ENCODE results near the gene SMAD2. TPM values are rescaled to one million over a fixed set of nuclear protein-coding genes. Genes with fewer than 3 reads are reported as not detected.

Gene SMAD2
- total RNA-seq, 1 donor from 2014 or later: 28.5 TPM

GRCh38 chr18:47817795-47818077, 112.7 kb downstream of the SMAD2 start:
- Histone ChIP-seq H3K27ac (no peak overlapping the region), H3K4me3 (no peak overlapping the region), H3K9me3 (no peaks in the 10 kb centered on the region), H3K27me3 (no peaks in the 10 kb centered on the region), H3K4me1 (no peaks in the 10 kb centered on the region), H3K36me3 (no peaks in the 10 kb centered on the region)
- DNase-seq (ENCODE audit: extremely low spot score in 2 of 2): no peak
- intact Hi-C loops (cut with DNase I): no loop called here
- no peak for TF ChIP-seq POLR2A (IDR thresholded peaks at IDR 0.05)
- TF ChIP-seq CTCF (IDR thresholded peaks at IDR 0.05): no peak
- TF ChIP-seq POLR2AphosphoS5 (IDR thresholded peaks at IDR 0.05; ENCODE audit: insufficient read depth in 1 of 2, low read depth in 1 of 2): no peak

GRCh38 chr18:47817017-47817794, 113.3 kb downstream of the SMAD2 start:
- H3K4me1 ChIP-seq: no peaks in the 10 kb centered on the region
- intact Hi-C loops (cut with DNase I): no loop called here
- no peak overlapping the region for H3K27ac ChIP-seq
- no peak for TF ChIP-seq CTCF (IDR thresholded peaks at IDR 0.05)
- no peak overlapping the region for H3K4me3 ChIP-seq
- DNase-seq (ENCODE audit: extremely low spot score in 2 of 2): no peak
- no peaks in the 10 kb centered on the region for H3K36me3 ChIP-seq
- no peaks in the 10 kb centered on the region for H3K27me3 ChIP-seq
- H3K9me3 ChIP-seq: no peaks in the 10 kb centered on the region

- H3K36me3 ChIP-seq: no peaks in the 10 kb centered on the region
- no peaks in the 10 kb centered on the region for H3K9me3 ChIP-seq
- intact Hi-C loops (cut with DNase I): no loop called here
- TF ChIP-seq CTCF (IDR thresholded peaks at IDR 0.05) (no peak), POLR2A (IDR thresholded peaks at IDR 0.05) (no peak)
- no peak overlapping the region for H3K4me3 ChIP-seq
- no peaks in the 10 kb centered on the region for H3K4me1 ChIP-seq
- no peak overlapping the region for H3K27ac ChIP-seq
- no peaks in the 10 kb centered on the region for H3K27me3 ChIP-seq
- DNase-seq (ENCODE audit: extremely low spot score in 2 of 2): no peak
Measured at GRCh38 chr18:47815486-47816270, 114.8 kb downstream of the SMAD2 start.

DNA sequence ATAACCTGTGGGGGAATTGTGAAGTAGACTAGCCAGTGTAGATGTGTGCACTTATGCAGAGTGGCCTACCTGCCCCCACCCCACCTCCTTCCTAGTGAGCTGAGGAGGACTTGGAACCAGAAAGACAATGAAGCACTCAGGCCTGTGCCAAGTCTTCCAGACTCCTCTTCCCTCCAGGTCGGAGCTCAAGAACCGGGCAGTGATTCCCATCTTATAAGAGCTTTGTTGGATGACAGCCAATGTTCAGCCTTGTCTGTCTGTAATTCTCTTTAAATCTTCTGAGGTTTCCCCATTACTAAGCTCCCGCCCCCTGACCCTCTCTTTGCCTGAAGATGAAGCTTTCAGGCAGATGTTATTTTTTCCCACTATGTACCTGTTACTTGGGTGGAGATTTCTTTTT, 121.0 kb downstream of the SMAD2 start:
- intact Hi-C loops (cut with DNase I): no loop called here
- Histone ChIP-seq H3K9me3 (no peaks in the 10 kb centered on the region), H3K4me1 (no peaks in the 10 kb centered on the region), H3K4me3 (no peak overlapping the region), H3K36me3 (no peaks in the 10 kb centered on the region), H3K27ac (no peak overlapping the region), H3K27me3 (no peaks in the 10 kb centered on the region)
- DNase-seq (ENCODE audit: extremely low spot score in 2 of 2): no peak
- TF ChIP-seq CTCF (IDR thresholded peaks at IDR 0.05) (no peak), POLR2AphosphoS5 (IDR thresholded peaks at IDR 0.05; ENCODE audit: insufficient read depth in 1 of 2, low read depth in 1 of 2) (no peak), POLR2A (IDR thresholded peaks at IDR 0.05) (no peak)

DNA sequence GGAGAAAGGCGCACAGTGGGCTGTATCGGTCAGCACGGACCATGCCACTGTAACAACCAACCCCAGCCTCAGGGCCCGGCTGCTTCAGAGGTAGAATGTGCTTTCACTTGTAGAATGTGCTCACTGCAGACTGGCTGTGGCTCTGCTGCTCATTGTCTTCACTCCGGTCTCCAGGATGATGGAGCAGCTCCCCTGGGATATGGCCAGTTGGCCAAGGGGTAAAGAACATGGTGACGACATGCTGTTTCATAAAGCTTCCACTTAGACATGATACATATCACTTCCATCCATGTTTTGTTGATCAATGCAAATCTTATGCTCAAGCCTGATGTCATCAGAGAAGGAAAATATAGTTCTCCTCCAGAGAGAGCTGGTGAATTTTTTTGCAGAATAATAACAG, 127.7 kb downstream of the SMAD2 start:
- intact Hi-C loops (cut with DNase I): no loop called here
- TF ChIP-seq POLR2AphosphoS5 (IDR thresholded peaks at IDR 0.05; ENCODE audit: insufficient read depth in 1 of 2, low read depth in 1 of 2): no peak
- no peak for TF ChIP-seq CTCF (IDR thresholded peaks at IDR 0.05)
- TF ChIP-seq POLR2A (IDR thresholded peaks at IDR 0.05): no peak
- no peak for DNase-seq (ENCODE audit: extremely low spot score in 2 of 2)
- no peaks in the 10 kb centered on the region for H3K4me1 ChIP-seq
- H3K4me3 ChIP-seq: no peak overlapping the region
- no peaks in the 10 kb centered on the region for H3K27me3 ChIP-seq
- no peaks in the 10 kb centered on the region for H3K9me3 ChIP-seq
- no peak overlapping the region for H3K27ac ChIP-seq
- H3K36me3 ChIP-seq: no peaks in the 10 kb centered on the region
